DMS153 (cell line): ENCODE results near the gene ZHX3.

Source experiments
- DNase-seq: peaks from one replicate; lab custom pipeline; 2025; lab: John Stamatoyannopoulos, UW

Gene ZHX3

DNA sequence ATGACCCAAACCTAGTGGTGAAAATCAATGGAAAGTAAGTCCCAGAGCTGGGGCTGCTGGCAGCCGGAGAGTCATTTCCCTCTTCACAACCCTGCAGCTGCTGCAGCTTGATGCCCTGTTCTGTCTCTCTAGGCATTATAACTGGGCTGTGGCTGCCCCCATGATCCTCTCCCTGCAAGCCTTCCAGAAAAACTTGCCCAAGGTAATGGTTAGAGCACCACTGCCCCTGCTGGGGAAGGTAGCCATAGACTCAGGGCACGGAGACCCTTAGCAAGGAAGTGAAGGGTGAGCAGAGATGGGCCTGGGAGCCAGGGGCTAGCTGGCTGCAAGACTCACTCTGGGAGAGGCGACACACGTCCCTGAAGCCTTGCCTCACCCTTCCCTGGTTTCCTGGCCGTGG is 35.1 kb upstream of the ZHX3 start:
- no peak for DNase-seq

- no peak for DNase-seq
Measured at GRCh38 chr20:41352106-41352505, 34.6 kb upstream of the ZHX3 start.

GRCh38 chr20:41350408-41350962 is 33.0 kb upstream of the ZHX3 start:
- no peak for DNase-seq

DNA sequence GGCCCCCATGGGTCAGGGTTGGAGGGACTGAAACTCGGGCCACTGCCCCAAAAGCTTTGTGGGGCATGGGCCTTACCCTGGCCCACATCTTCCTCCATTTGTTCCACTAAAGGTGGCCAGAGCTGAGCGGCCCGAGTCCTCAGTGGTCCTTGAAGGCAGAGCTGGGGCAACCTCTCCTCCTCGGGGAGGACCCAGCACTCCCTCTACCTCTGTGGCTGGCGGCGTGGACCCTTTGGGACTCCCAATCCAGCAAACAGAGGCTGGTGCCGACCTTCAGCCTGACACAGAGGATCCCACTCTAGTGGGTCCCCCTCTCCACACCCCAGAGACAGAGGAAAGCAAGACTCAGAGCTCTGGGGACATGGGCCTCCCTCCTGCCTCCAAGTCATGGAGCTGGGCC is 32.4 kb upstream of the ZHX3 start:
- no peak for DNase-seq

DNA sequence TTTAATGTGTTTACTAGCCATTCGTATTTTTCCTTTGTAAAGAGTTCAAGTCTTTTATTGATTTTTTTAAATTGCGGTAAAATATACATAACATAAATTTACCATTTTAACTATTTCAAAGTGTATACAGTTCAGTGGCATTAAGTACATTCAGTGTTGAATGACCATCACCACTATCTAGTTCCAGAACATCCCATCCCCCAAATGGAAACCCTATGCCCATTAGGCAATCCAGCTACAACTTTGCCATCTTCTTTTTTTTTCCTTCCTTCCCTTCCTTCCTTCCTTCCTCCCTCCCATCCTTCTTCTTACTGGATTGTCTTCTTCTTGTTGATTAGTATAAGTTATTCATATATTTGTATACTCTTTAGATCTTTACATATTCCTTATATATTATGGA is 31.7 kb upstream of the ZHX3 start:
- no peak for DNase-seq

DNA sequence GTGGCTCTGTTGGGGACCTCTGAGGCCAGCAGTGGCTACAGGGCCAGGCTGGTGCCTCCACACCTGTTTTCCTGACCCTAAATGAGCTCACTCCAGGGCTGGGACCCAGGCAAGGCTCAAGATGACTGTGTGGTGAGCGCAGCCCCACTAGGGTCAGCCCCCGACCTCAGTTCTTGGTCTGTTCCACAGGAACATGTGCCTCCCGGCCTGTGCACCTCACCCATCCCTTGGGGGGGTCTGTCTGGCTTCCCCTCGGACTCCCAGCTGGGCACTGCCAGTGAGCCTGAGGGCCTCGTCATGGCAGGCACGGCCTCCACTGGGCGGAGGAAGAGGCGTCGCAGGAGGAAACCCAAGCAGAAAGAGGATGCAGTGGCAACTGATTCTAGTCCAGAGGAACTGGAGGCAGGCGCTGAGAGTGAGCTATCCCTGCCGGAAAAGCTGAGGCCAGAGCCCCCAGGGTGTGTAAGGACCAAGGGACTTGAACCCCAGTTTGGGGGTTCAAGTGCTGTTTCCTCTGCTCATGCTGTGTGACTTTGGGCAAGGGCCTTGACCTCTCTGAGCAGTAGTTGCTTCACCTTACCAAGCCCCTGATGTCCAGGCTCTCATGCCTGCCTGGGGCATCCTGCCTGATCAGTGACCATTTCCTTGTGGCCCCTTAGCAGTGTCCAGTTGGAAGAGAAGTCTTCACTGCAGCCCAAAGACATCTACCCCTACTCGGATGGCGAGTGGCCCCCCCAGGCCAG is 31.1 kb upstream of the ZHX3 start:
- DNase-seq: no peak

DNA sequence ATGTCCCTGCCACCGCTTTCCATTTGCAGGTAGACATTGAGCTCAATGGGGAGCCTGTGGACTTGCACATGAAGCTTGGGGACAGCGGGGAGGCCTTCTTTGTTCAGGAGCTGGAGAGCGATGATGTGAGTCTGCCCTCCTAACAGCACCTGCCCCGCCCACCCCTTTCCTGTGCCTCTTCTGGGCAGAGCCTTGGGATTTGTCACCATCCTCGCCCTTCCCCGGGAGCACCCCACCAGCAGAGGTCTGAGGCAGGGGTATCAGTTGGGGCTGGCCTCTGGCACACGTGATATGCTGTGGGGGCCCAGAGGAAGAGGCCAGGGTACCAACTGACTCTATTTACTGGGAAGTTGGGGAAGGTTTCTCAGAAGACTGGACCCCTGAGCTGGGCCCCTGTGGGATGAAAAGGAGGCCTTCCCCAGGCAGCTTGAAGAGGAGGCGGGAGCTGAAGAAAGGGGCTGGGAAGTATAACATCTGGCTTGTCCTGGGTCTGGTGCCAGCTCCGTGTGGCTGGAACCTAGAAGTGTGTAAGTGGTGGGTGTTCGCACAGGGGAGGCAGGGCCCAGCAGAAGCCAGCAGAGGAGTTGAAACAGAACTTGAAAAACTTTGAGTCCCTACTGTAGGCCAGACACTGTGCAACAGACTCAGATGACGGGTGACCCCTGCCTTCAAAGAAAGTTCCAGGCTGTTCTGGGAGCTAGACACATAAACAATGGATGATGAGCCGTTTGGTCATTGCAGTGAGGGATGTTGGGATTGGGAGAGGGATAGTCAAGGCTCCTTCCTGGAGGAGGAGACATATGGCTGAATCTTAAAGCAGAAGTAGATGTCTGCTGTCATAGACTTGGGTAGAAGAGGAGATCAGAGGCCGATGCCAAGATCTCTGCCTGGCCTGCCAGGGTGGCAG is 30.2 kb upstream of the ZHX3 start:
- DNase-seq: no peak

DNA sequence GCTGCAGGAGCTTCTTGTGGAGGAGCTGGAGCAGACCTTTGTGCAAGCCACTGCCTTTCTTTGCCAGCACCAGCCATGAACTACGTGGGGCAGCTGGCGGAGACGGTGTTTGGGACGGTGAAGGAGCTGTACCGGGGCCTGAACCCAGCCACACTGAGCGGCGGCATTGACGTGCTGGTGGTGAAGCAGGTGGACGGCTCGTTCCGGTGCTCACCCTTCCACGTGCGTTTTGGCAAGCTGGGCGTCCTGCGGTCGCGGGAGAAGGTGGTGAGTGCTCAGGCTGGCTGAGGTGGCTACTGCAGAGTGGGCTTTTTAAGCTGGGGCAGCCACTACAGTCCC is 28.2 kb upstream of the ZHX3 start:
- DNase-seq: no peak

- no peak for DNase-seq
Measured at GRCh38 chr20:41344938-41345728, 27.6 kb upstream of the ZHX3 start.

DNA sequence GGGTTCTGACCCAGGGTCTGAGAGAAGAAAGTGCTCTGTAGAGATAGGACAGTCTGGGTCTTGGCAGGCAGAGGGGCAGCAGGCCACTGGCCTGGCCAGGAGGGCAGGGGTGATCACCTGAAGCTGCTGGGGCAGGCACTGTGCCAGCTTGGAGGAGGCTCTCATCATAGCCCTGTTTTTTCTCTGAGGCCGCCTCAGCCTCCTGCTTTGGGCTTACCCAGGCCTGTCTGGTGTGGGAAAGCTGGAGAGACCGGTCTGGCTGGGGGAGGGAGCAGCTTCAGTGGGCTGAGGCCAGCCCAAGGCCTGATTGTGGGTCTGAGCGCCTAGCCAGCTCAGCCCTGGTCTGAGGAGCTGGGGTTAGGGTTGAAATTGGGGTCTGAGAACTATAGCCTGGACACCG is 26.9 kb upstream of the ZHX3 start:
- DNase-seq: no peak

- DNase-seq: no peak
Measured at GRCh38 chr20:41342474-41343464, 25.2 kb upstream of the ZHX3 start.

DNA sequence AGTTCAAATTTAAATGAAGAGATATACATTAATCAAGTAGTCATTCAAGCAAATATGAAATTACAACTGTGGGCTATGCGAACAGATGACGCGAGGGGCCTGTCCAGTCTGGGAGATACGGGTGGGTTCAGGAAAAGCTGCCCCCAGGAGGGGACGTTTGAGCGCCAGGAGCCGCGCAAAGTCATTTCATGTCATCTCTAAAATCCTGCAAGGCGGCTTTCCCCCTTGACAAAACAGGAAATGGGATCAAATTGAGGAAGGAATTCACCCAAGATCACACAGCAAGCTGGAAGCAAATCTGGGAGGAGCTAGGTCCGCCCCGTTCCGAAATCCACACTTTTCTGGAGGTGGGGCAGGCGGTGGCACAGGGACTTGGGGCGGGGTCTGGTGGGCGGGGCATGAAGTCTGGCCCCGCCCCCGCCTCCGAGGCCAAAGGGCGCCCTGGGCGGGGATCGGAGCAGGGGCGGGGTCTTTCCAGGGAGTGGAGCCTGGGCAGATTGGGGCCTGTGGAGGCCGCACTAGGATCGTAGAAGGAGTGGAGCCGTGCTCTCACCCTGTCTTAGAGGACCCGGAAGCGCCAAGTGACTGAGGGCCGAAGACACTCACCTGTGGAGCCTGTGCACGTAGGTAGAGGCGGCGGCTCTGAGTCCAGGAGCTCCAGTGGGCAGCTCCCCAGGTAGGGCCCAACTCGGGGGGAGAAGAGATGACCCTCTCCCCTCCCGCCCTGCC is 23.0 kb upstream of the ZHX3 start, which contains the start of gene LPIN3:
Gene LPIN3 (plus strand): TSS at position 495 of the 729 bp plus-strand sequence. CDS start 4,983 bp downstream, outside the sequence.
- peak; percentile 84 for DNase-seq

- peak; percentile 78 for DNase-seq
Measured at GRCh38 chr20:41339957-41340326, 22.4 kb upstream of the ZHX3 start.

- DNase-seq: no peak
Measured at GRCh38 chr20:41336711-41337492, 19.4 kb upstream of the ZHX3 start.

GRCh38 chr20:41335591-41335990 is 18.1 kb upstream of the ZHX3 start:
- no peak for DNase-seq

DNA sequence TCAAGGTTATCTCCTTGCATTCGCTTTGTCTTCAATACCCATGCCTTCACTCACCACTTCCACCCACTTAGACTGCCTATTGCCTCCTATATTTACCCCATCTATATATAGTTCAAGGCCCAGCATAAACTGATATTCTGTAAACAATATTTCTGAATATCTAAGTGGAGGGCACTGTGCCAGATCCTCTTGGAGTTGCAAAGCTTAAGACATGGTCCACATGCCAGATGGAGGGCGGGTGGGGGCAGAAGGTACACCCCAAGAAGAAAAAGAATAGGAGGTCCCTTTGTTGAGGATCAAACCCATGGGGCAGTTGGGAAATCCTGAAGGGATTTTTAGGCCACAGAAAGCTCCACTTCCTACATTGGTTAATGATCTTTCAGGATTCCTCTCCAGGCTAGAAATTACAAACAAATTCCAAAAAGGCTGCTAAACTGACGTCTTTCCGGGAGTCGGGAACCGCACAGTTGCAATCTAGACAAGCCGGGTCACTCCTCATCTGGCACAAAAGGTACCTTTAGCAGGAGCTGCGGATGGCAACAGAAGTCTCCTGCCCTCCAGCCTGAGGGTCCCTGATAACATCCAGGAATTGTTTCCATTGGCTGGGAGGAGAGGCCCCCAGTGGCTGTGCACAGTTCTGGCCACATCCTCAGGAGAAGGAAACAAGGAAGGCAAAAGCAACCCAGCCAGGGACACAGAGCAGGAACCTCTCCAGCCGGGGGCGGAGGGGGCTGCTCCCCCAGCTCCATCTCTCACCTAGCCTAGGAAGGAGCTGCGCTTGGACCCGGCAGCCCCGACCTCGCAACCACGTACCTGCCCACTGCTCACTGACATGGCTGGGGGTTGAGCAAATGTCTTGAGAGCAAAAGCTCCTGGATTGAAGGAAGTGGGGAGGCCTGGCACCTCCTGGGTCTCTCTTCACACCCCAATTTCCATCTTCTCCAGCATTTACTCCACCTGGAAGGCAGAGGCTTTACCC is 17.2 kb upstream of the ZHX3 start:
- no peak for DNase-seq

GRCh38 chr20:41334036-41334435 is 16.5 kb upstream of the ZHX3 start:
- DNase-seq: no peak

- no peak for DNase-seq
Measured at GRCh38 chr20:41331731-41332130, 14.2 kb upstream of the ZHX3 start.
